ENCODE data around the gene BNC2.

DNA sequence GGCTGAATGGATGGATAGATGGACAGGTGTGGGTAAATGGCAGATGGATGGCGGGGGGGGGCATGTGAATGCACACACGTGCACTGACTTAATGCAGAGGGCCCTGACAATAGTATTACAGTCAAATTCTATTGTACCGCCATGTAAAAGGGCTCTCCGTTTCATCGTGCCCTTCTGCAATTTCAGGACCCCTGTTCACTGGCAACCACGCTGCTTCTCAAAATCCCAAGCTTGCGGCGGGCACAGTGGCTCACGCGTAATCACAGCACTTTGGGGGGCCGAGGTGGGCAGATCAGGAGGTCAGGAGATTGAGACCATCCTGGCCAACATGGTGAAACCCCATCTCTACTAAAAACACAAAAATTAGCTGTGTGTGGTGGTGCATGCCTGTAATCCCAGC, 211.4 kb downstream of the BNC2 start:
- no peak for TF ChIP-seq RAD21 (IDR thresholded peaks at IDR 0.05; ENCODE audit: low read depth)
- TF ChIP-seq, protein P1, sequence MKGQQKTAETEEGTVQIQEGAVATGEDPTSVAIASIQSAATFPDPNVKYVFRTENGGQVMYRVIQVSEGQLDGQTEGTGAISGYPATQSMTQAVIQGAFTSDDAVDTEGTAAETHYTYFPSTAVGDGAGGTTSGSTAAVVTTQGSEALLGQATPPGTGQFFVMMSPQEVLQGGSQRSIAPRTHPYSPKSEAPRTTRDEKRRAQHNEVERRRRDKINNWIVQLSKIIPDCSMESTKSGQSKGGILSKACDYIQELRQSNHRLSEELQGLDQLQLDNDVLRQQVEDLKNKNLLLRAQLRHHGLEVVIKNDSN (IDR thresholded peaks at IDR 0.05), result no peak

Data from Ishikawa (cell line).